Stimulated activated naive CD8-positive, alpha-beta T cell treated with anti-CD3 and anti-CD28 coated beads, Interleukin-15, Interleukin-2, amounts not matched to agents 100 ng/mL and 50 ng/mL, for 24 hours (primary cell): ENCODE measurements around the gene CLCA4.

ENCODE experiments used
- H3K27ac Mint-ChIP-seq: one replicate; pipeline ENCODE4 v1.8.0; 2021; ENCODE audit warnings: mild to moderate bottlenecking, mixed read lengths
- H3K27me3 Mint-ChIP-seq: one replicate; pipeline ENCODE4 v1.8.0; 2021; ENCODE audit warnings: mixed read lengths
- H3K36me3 Mint-ChIP-seq: one replicate; pipeline ENCODE4 v1.8.0; 2021; ENCODE audit warnings: low read depth, mixed read lengths
- H3K4me1 Mint-ChIP-seq: one replicate; pipeline ENCODE4 v1.8.0; 2021; ENCODE audit warnings: low read depth, mixed read lengths
- H3K4me3 Mint-ChIP-seq: one replicate; pipeline ENCODE4 v1.8.0; 2021; ENCODE audit warnings: mild to moderate bottlenecking, mixed read lengths
- H3K9me3 Mint-ChIP-seq: one replicate; pipeline ENCODE4 v1.8.0; 2021; ENCODE audit warnings: mixed read lengths

The CLCA4 gene

DNA sequence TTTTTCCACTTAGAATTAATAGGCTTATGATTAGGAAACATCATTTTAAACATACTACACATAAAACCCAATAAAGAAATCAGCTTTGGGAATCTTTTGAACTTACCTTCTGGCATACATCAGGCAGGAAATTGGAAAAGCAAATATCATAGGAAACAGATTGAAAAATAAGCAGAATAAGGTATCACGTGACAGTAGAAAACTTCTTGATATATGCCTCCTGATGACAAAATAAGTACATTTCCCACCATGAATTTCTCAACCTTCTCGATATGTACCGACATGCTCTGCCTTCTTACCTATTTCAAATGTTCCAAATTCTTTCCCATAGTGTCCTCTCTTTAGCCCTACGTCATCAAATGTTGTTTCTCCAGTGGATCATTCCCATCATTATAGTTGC is 72.4 kb downstream of the CLCA4 start:
- Mint-ChIP-seq H3K9me3 (peaks cover 15% of the 10 kb centered on the region), H3K4me1 (peaks cover 18% of the 10 kb centered on the region), H3K4me3 (no peak overlapping the region), H3K27me3 (peaks cover 10% of the 10 kb centered on the region), H3K27ac (no peak overlapping the region), H3K36me3 (peaks cover 4% of the 10 kb centered on the region)

DNA sequence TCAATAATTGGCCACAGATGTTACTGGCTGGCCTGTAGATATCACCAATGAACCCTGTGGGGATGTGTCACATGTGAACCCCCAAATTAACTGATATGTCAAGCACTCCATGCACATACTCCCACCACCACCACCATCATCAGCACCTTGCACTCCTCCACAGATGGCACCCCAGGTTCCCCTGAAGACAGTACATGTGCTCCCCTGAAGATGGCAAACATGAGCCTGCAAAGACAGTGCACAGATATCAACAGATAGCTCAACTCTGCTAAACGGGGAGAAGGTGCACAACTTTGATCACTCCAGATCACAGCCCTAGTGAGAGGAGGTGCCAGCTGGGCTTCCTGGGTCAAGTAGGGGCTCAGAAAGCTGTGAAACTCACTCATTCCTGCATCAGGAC is 74.4 kb downstream of the CLCA4 start:
- Mint-ChIP-seq H3K4me3 (no peak overlapping the region), H3K36me3 (no peaks in the 10 kb centered on the region), H3K27ac (no peak overlapping the region), H3K27me3 (peaks cover 10% of the 10 kb centered on the region), H3K9me3 (peaks cover 12% of the 10 kb centered on the region), H3K4me1 (peaks cover 12% of the 10 kb centered on the region)
